DMS 273 (cell line): ENCODE measurements around the gene ITGAV.
A peak's percentile ranks its signal among the peaks of the same experiment; 100 is the strongest.

Source experiments
- DNase-seq: peaks from one replicate; lab custom pipeline; 2025; ENCODE audit not compliant: unreplicated experiment; lab: John Stamatoyannopoulos, UW

Gene ITGAV

GRCh38 chr2:186659383-186659782 lies 69.5 kb downstream of the ITGAV start:
- DNase-seq, result no peak

DNA sequence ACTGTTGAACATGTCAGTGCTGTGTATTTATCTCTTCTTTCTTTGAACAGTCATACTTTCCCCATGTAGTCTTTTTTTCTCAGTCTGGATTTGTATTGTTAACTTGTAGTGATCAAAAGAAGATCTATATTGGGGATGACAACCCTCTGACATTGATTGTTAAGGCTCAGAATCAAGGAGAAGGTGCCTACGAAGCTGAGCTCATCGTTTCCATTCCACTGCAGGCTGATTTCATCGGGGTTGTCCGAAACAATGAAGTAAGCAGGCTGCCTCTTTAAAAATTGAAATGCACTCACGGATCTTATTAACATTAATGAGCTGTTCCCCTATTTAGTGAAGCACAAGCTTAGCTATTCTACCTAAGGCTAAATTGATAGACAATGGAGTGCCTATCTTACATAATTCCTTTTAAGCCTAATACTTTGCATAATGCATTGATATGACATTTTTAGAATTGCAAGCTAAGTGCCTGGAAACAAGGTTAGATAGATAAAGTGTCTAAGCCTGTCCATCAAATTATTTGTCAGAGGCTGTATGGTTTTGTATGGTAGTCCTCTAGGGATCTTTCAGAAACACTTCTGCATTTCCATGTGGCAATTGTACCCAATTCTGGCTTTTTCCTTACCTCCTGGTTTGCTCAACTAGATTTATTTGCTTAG lies 74.7 kb downstream of the ITGAV start:
- no peak for DNase-seq

DNA sequence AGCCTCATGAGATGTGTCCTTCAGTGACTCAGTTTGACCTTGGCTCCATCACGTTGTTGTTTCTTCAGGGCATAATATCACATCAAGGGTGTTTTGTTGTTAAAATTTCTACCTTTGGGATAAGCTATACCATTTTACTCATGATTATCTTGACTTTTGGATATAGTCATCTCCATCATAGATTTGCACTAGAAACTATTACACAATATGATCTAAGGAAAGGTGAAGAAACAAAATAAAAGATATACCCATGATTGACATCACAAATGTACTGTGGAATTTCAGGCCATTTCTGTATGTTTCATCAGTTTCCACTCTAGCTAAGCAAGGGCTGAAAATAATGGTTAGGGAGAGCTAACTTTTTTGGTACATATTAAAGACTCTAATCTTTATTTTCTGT lies 79.3 kb downstream of the ITGAV start:
- no peak for DNase-seq

DNA sequence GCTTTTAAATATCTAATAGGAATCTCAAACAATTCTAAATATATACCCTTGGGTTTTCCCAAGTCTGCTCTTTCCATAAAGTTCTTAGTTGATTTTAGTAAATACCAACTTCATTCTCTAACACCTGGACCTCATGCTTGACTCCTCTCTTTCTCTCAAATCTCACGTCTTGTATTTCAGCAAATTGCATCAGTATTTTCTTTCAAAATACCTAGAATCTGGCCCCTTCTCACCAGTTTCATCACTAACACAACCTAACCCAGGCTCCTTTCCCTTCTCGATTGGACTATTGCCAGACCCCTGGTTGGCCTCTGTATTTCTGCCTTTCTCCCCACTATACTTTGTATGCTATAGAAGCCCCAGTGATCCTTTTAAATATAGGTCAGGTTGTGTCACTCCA lies 81.0 kb downstream of the ITGAV start:
- no peak for DNase-seq

GRCh38 chr2:186675380-186675779 lies 85.5 kb downstream of the ITGAV start:
- DNase-seq, result no peak

- DNase-seq, result no peak
Measured at GRCh38 chr2:186683341-186683740, 93.5 kb downstream of the ITGAV start.

GRCh38 chr2:186687807-186688211 lies 98.0 kb downstream of the ITGAV start:
- DNase-seq, result peak; percentile 83

DNA sequence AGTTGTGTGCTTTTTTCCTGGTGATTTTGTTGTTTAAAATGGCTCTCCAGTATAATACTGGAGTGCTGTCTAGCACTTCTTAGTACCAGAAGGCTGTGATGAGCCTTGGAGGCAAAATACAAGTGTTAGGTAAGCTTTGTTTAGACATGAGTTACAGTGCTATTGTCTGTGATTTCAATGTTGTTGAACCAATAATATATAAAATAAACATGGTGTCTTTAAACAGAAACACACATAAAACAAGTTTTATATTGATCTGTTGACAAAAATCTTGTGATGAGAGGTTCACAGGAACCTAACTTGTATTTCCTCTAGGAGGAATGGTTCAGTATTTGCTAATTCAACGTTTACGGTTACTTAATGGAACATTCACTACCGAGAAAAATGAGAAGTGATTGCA lies 99.0 kb downstream of the ITGAV start:
- DNase-seq, result no peak

GRCh38 chr2:186690786-186691185 lies 100.9 kb downstream of the ITGAV start:
- no peak for DNase-seq

DNA sequence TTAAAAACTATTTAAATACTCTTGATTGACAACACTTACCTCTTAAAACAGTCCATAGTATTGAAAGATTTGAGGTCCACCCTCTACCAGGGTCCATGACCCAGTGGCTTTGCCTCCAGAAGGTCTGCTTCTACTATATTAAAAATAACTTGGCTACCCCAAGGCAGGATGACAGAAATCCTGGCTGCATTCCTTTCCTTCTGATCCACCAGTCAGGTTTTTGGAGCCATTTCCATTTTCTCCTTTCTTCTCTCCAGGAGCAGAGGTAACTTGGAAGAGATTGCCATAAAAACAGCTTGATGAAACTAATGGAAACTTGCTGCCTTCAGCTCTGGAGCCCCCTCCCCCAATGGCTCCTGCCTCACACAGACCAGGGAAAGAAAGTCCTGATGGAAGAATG lies 101.4 kb downstream of the ITGAV start:
- DNase-seq, result no peak

DNA sequence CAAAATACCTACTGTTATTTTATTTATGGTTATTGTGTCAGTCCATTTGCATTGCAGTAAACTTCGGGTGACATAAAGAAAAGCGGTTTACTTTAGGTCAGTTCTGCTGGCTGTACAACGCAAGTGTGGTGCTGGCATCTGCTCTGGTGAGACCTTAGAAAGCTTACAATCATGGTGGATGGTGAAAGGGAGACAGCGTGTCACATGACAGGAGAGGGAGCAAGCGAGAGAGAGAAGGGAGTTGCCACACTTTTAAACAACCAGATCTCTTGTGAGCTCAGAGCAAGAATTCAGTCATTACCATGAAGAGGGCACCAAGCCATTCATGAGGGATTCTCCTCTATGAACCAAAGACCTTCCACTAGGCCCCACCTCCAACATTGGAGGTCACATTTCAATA lies 102.0 kb downstream of the ITGAV start:
- no peak for DNase-seq

- no peak for DNase-seq
Measured at GRCh38 chr2:186693446-186693832, 103.6 kb downstream of the ITGAV start.

- DNase-seq, result peak; percentile 64
Measured at GRCh38 chr2:186695081-186695756, 105.4 kb downstream of the ITGAV start.

GRCh38 chr2:186696290-186696689 lies 106.4 kb downstream of the ITGAV start:
- no peak for DNase-seq

GRCh38 chr2:186696804-186697203 lies 106.9 kb downstream of the ITGAV start:
- DNase-seq, result no peak

GRCh38 chr2:186697536-186697935 lies 107.7 kb downstream of the ITGAV start:
- no peak for DNase-seq

DNA sequence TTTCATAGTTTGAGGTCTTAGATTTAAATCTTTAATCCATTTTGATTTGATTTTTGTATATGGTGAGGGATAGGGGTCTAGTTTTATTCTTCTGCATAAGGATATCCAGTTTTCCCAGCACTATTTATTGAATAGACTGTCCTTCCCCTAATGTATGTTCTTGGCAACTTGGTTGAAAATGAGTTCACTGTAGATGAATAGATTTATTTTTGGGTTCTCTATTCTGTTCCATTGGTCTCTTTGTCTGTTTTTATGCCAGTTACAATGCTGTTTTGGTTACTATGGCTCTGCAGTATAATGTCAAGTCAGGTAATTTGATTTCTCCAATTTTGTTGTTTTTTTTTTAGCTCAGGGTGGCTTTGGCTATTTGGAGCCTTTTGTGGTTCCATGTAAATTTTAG lies 109.9 kb downstream of the ITGAV start:
- no peak for DNase-seq

DNA sequence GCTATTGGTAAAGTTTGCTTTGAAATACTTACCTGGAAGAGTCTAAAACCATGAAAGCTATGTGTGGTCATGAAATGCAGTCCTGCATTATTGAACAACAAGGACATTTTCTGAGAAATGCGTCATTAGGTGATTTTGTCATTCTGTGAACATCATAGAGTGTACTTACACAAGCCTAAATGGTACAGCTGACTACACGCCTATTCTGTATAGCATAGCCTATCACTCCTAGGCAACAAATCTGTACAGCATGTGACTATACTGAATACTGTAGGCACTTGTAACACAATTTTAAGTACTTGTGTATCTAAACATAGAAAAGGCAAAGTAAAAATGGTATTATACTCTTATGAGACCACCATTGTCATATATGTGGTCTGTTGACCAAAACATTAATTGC lies 112.2 kb downstream of the ITGAV start:
- DNase-seq, result no peak

- DNase-seq, result no peak
Measured at GRCh38 chr2:186702501-186702900, 112.6 kb downstream of the ITGAV start.

DNA sequence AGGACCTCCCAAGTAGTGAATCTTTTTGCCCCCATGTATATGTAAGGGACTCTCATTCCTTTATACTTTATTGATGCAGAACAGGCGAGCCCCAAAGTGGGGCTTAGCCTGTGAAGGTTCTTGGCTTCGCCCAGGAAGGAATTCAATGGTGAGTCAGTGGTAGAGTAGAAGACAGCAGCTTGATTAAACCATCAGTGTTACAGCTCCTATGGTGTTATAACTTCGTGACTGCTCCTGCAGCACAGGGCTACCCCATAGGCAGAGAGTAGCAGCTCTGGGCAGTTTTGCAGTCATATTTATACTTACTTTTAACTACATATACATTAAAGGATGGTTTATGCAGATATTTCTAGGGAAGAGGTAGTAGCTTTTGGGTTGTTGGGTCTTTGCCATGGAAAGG lies 115.0 kb downstream of the ITGAV start:
- DNase-seq, result no peak

GRCh38 chr2:186709529-186710450 lies 119.9 kb downstream of the ITGAV start:
- peak; percentile 56 for DNase-seq

- no peak for DNase-seq
Measured at GRCh38 chr2:186713691-186714090, 123.8 kb downstream of the ITGAV start.
